GM12872 (cell line): Measurements from ENCODE around the gene SPSB1.

Experiments used
- TF ChIP-seq, protein P1 (sequence below): IDR thresholded peaks from 3 replicates; pipeline ENCODE4 v1.5.1; 2011; ENCODE audit warnings: low read depth, mild to moderate bottlenecking, low read length, moderate library complexity; ENCODE audit not compliant: insufficient read depth

SPSB1 gene

DNA sequence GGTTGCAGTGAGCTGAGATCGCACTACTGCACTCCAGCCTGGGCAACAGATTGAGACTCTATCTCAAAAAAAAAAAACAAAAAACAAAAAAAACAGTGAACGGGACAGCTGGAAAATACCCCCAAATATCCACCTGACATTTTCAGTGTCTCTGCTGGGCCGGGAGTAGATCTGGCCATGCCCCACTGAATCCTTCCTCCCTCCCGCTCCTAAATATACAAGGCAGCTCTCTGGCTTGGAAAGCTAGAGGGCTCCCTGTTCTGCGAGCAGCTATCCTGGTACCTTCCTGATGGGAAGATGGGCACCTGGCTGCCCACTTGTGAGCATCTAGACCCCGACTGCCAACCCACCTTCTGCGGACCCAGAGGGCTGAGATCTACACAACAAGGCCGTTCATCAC is 21.4 kb downstream of the SPSB1 start:
- TF ChIP-seq, protein P1, sequence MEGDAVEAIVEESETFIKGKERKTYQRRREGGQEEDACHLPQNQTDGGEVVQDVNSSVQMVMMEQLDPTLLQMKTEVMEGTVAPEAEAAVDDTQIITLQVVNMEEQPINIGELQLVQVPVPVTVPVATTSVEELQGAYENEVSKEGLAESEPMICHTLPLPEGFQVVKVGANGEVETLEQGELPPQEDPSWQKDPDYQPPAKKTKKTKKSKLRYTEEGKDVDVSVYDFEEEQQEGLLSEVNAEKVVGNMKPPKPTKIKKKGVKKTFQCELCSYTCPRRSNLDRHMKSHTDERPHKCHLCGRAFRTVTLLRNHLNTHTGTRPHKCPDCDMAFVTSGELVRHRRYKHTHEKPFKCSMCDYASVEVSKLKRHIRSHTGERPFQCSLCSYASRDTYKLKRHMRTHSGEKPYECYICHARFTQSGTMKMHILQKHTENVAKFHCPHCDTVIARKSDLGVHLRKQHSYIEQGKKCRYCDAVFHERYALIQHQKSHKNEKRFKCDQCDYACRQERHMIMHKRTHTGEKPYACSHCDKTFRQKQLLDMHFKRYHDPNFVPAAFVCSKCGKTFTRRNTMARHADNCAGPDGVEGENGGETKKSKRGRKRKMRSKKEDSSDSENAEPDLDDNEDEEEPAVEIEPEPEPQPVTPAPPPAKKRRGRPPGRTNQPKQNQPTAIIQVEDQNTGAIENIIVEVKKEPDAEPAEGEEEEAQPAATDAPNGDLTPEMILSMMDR: no peak

GRCh38 chr1:9314711-9315379 is 22.2 kb downstream of the SPSB1 start:
- TF ChIP-seq, protein P1: no peak

DNA sequence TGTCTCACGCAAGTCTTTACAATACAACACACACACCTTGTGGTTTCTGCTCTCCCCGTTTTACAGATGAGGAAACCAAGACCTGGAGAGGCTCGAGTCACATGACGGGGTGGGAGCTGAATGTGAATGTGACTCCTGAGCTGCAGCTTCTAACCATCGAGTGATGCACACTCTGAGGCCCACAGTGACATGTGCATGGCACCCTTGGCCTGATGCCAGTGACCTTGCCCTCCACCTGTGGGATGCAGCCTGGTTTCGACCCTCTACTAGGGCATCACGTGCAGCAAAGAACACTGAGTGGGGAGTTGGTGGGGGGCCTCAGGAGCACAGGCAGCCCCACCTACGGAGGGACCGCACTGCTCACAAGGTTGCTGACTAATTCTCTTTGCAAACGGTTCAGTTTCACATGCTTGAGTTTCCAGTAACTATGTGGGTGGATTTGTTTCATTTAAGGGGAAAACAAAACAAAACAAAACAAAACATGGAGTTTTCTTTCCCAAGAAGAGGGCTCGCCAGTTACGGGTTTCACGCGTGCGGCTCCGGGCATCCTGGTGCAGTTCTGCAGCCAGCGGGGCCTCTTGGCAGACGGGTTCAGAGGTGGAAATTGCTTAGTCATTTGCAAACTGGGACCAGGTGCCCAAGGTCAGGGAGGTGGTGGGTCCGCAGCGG is 22.9 kb downstream of the SPSB1 start:
- TF ChIP-seq, protein P1: no peak

GRCh38 chr1:9316080-9316444 is 23.4 kb downstream of the SPSB1 start:
- TF ChIP-seq, protein P1: no peak

DNA sequence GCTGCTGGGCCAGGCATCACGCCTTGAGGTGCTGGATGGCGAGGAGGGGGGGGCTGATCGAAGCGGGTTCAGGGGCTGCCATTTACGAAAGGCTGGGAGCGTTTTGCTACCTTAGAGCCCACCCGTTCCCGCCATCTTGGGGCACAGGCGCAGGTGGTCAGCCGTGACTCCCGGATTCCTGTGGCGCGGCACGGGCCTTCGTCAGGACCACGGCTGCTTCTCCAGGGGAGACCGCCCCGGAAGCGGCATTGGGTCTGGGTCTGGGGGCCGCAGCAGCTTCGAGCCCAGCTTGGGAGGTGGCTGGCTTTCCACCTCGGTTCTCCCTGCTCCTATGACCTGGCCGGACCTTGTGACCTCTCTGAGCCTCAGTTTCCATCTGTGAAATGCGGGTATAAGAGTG is 23.8 kb downstream of the SPSB1 start:
- TF ChIP-seq, protein P1: no peak

DNA sequence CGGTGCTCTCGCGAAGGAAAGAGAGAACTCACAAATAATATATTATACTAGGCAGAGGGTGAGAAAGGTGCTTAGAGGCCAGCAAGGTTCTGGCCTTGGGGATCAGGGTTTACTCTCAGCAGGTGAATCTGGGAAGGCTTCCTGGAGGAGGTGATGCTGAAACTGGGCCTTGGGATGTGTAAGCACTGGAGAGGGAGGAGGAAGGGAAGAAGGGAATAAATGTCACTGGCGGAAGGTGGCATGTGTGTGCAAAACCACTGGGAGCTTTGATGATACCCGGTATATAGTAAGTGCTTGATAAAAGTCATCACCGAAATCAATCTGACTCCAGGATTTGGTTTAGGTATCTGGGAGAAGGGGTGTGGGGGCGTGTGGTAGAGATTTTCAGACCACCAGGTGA is 24.4 kb downstream of the SPSB1 start:
- TF ChIP-seq, protein P1: no peak

- TF ChIP-seq, protein P1: no peak
Observed at GRCh38 chr1:9317591-9318417, 25.1 kb downstream of the SPSB1 start.
